CD4-positive, alpha-beta T cell treated with Interleukin-17A for 4 hours (primary cell): ENCODE results near the gene JDP2.

Experiments used
- DNase-seq: peaks from one replicate; pipeline ENCODE4 v3.0.0-alpha.2; 2020; ENCODE audit warnings: mixed read lengths

The JDP2 gene

GRCh38 chr14:75411214-75411540 is 16.6 kb upstream of the JDP2 start:
- DNase-seq = no peak

GRCh38 chr14:75413013-75413412 is 14.8 kb upstream of the JDP2 start:
- no peak for DNase-seq

- no peak for DNase-seq
These were observed 10.1 kb upstream of the JDP2 start for GRCh38 chr14:75417674-75418073.

- peak; percentile 10 for DNase-seq
These were observed 8.7 kb upstream of the JDP2 start for GRCh38 chr14:75418850-75419768.

- DNase-seq = no peak
These were observed 5.7 kb upstream of the JDP2 start for GRCh38 chr14:75422169-75422568.

GRCh38 chr14:75424496-75424895 is 3.3 kb upstream of the JDP2 start:
- DNase-seq = no peak

- no peak for DNase-seq
These were observed 2.4 kb upstream of the JDP2 start for GRCh38 chr14:75425446-75425845.

- no peak for DNase-seq
These were observed 1.3 kb upstream of the JDP2 start for GRCh38 chr14:75426332-75427125.

- DNase-seq = no peak
These were observed 718 bp upstream of the JDP2 start for GRCh38 chr14:75427126-75427481.

GRCh38 chr14:75428230-75429104 is 645 bp downstream of the JDP2 start:
- DNase-seq = peak; percentile 13

GRCh38 chr14:75429562-75429961 is 1.7 kb downstream of the JDP2 start:
- no peak for DNase-seq

- no peak for DNase-seq
These were observed 2.3 kb downstream of the JDP2 start for GRCh38 chr14:75430116-75430515.

GRCh38 chr14:75430526-75430925 is 2.7 kb downstream of the JDP2 start:
- no peak for DNase-seq

- DNase-seq = no peak
These were observed 3.2 kb downstream of the JDP2 start for GRCh38 chr14:75430976-75431375.

GRCh38 chr14:75431827-75432226 is 4.0 kb downstream of the JDP2 start:
- no peak for DNase-seq

GRCh38 chr14:75432411-75432810 is 4.6 kb downstream of the JDP2 start:
- no peak for DNase-seq

- no peak for DNase-seq
These were observed 5.8 kb downstream of the JDP2 start for GRCh38 chr14:75433631-75434071.

- no peak for DNase-seq
These were observed 6.5 kb downstream of the JDP2 start for GRCh38 chr14:75434138-75434889.

GRCh38 chr14:75434890-75435248 is 7.0 kb downstream of the JDP2 start:
- no peak for DNase-seq

- DNase-seq = no peak
These were observed 7.7 kb downstream of the JDP2 start for GRCh38 chr14:75435473-75435872.

GRCh38 chr14:75437201-75438143 is 9.7 kb downstream of the JDP2 start:
- DNase-seq = no peak
